Ascending aorta (tissue), 2 donors: ENCODE data around the gene GRAMD1A. TPM values are rescaled to one million over a fixed set of nuclear protein-coding genes. Genes with fewer than 3 reads are reported as not detected.
A peak's percentile ranks its signal among the peaks of the same experiment; 100 is the strongest.
"Not testable (repeated sequence)": the region's sequence is repeated elsewhere in the genome, so short reads cannot be mapped to it uniquely, and the experiment has no call there.

Experiments used
- DNase-seq, 2 donors: peaks; one replicate each; pipeline ENCODE4 v3.0.0-alpha.2; 2019; ENCODE audit warnings: low spot score in 2 of 2
- H3K27ac ChIP-seq, 2 donors: fragments of 200-600 bp; sonication (generic); one replicate each; pipeline ENCODE4 v1.5.1; 2016 to 2017; ENCODE audit warnings: mild to moderate bottlenecking in 1 of 2
- H3K27me3 ChIP-seq: fragments of 200-600 bp; sonication (generic); one replicate; pipeline ENCODE4 v1.5.1; 2017
- H3K36me3 ChIP-seq, 2 donors: fragments of 200-600 bp; sonication (generic); one replicate each; pipeline ENCODE4 v1.5.1; 2016
- H3K4me1 ChIP-seq, 2 donors: fragments of 200-600 bp; sonication (generic); one replicate each; pipeline ENCODE4 v1.5.1; 2016 to 2017; ENCODE audit warnings: mild to moderate bottlenecking in 1 of 2
- H3K4me3 ChIP-seq, 2 donors: fragments of 200-600 bp; sonication (generic); one replicate each; pipeline ENCODE4 v1.5.1; 2016 to 2017; ENCODE audit warnings: mild to moderate bottlenecking in 1 of 2
- H3K9me3 ChIP-seq, 2 donors: fragments of 200-600 bp; sonication (generic); one replicate each; pipeline ENCODE4 v1.5.1; 2016
- intact Hi-C: fragments of 100-400 bp; cut with DNase I; formaldehyde crosslinking; loops from one replicate; pipeline ENCODE4 v1.15.1; 2023
- total RNA-seq: library from RNA; depleted of rRNA; stranded (reverse); fragments of >200 nt; gene quantifications from one replicate; pipeline ENCODE4 v1.1.0, GENCODE V29; 2016
- TF ChIP-seq, protein P1 (sequence below), 3 experiments: fragments of 200-600 bp in 2 of 3; fragments of 450-650 bp in 1 of 3; sonication (generic) in 2 of 3; IDR thresholded peaks; one replicate each; pipeline ENCODE4 v1.5.1; 2016 to 2019; ENCODE audit warnings: antibody characterized with exemption in 3 of 3, mild to moderate bottlenecking in 1 of 3, moderate library complexity in 1 of 3

Gene GRAMD1A
- total RNA-seq, 1 donor from 2014 or later: 103 TPM

DNA sequence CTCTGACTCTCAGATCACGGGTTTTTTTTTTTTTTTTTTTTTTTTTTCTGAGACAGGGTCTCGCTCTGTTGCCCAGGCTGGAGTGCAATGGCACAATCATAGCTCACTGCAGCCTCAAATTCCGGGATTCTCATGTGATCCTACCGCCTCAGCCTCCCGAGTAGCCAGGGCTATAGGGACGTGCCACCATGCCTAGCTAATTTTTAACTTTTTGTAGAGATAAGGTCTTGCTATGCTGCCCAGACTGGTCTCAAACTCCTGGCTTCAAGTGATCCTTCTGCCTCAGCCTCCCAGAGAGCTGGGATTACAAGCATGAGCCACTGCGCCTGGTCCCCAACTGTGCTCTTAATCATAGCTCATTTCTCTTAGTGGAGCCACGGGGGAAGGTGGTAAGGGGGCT, 4.6 kb upstream of the GRAMD1A start:
- DNase-seq: no peak
- no peak overlapping the region for H3K27ac ChIP-seq
- H3K27me3 ChIP-seq: no peaks in the 10 kb centered on the region
- TF ChIP-seq, protein P1, sequence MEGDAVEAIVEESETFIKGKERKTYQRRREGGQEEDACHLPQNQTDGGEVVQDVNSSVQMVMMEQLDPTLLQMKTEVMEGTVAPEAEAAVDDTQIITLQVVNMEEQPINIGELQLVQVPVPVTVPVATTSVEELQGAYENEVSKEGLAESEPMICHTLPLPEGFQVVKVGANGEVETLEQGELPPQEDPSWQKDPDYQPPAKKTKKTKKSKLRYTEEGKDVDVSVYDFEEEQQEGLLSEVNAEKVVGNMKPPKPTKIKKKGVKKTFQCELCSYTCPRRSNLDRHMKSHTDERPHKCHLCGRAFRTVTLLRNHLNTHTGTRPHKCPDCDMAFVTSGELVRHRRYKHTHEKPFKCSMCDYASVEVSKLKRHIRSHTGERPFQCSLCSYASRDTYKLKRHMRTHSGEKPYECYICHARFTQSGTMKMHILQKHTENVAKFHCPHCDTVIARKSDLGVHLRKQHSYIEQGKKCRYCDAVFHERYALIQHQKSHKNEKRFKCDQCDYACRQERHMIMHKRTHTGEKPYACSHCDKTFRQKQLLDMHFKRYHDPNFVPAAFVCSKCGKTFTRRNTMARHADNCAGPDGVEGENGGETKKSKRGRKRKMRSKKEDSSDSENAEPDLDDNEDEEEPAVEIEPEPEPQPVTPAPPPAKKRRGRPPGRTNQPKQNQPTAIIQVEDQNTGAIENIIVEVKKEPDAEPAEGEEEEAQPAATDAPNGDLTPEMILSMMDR (IDR thresholded peaks at IDR 0.05): no peak
- H3K4me1 ChIP-seq: peaks cover 5 to 18% of the 10 kb centered on the region in 2 donors
- no peak overlapping the region for H3K4me3 ChIP-seq
- no peaks in the 10 kb centered on the region for H3K9me3 ChIP-seq
- intact Hi-C loops: no loop called here
- no peaks in the 10 kb centered on the region for H3K36me3 ChIP-seq

DNA sequence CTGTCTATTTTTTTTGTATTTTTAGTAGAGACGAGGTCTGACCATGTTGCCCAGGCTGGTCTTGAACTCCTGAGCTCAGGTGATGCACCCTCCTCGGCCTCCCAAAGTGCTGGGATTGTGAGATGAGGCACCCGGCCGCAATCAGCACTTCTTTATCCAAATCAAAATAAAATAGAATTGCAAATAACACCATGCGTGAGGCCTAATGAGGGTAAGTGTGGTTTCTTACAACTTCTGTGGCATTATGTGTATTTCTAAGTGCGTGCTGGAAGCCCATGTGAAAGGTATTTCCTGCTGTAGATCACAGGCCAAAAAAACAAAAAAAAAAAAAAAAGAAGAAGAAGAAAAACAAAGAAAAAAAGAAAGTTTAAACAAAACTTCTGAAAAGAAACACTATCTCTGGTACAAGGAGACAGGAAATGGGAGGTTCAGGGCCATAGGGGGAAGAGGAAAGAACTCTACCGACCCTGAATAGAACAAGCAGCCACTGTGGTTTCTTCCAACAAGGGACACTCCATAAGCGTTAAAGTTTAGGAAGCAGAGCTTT, 3.0 kb upstream of the GRAMD1A start:
- peaks cover 5 to 25% of the 10 kb centered on the region in 2 donors for H3K4me1 ChIP-seq
- no peaks in the 10 kb centered on the region for H3K27me3 ChIP-seq
- DNase-seq: no peak
- H3K27ac ChIP-seq: peak overlapping the region; percentile 32 to 45
- H3K9me3 ChIP-seq: no peaks in the 10 kb centered on the region
- TF ChIP-seq, protein P1 (IDR thresholded peaks at IDR 0.05): no peak
- H3K4me3 ChIP-seq: no peak overlapping the region
- intact Hi-C loops: no loop called here
- H3K36me3 ChIP-seq: no peaks in the 10 kb centered on the region

DNA sequence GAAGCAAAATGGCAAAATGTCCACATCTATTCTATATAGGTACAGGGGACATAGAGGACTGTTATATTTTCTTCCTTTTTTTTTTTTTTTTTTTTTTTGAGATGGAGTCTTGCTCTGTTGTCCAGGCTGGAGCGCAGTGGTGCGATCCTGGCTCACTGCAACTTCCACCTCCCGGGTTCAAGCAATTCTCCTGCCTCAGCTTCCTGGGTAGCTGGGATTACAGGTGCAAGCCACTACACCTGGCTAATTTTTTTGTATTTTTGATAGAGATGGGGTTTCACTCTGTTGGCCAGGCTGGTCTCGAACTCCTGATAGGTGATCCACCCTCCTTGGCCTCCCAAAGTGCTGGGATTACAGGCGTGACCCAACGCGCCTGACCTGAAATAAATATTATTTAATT, 1.9 kb upstream of the GRAMD1A start:
- intact Hi-C loops: loop anchor here (2.0 kb wide), 1 partner anchor 141 kb away; the partner anchor contains the start of gene FXYD1
- DNase-seq, H3K36me3 ChIP-seq, H3K9me3 ChIP-seq, H3K27me3 ChIP-seq, H3K4me3 ChIP-seq: not testable (repeated sequence)
- Histone ChIP-seq H3K27ac (peak overlapping the region in 1 of 2 donors; percentile 100), H3K4me1 (peaks cover 5 to 25% of the 10 kb centered on the region in 2 donors)

DNA sequence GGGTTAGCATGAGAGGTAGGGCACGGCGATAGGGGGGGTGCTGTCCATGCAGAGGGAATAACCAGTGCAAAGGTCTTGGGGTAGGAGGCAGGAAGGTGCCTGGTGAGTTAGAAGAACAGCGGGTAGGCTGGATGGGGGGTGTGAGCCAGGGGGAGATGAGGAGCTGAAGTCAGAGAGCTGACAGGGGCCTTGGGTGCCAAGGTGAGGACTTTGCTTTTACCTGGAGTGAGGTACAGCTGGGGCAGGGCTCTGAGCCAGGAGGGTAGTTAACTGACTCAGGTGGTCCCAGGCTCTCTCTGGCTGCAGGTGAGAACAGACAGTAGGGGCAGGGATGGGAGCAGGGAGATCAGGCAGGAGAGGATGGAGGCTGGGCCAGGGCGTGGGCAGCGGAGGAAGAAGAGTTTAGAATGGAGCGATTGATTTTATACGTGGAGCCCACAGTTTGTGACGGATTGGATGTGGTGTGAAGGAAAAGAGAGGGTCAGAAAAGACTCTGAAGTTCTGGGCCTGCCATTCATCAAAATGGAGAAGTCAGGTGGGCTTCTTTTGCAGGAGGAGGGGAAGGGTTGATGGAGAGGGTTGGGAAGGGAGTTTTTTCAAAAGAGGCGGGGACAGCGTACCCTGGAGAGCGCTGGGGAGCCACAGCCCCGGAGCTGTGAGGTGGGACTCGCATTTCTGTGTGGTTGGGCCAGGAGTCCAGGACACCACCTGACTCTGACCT, 1.2 kb upstream of the GRAMD1A start:
- Histone ChIP-seq H3K4me1 (peaks cover 9 to 25% of the 10 kb centered on the region in 2 donors), H3K27me3 (no peaks in the 10 kb centered on the region), H3K4me3 (peak overlapping the region; percentile 94 to 99), H3K9me3 (no peaks in the 10 kb centered on the region), H3K27ac (peak overlapping the region; percentile 95 to 100), H3K36me3 (peaks cover 0 to 5% of the 10 kb centered on the region in 2 donors)
- TF ChIP-seq, protein P1 (IDR thresholded peaks at IDR 0.05): no peak
- intact Hi-C loops: loop anchor here (2.0 kb wide), 1 partner anchor 140 kb away; the partner anchor contains the start of gene FXYD1
- no peak for DNase-seq

DNA sequence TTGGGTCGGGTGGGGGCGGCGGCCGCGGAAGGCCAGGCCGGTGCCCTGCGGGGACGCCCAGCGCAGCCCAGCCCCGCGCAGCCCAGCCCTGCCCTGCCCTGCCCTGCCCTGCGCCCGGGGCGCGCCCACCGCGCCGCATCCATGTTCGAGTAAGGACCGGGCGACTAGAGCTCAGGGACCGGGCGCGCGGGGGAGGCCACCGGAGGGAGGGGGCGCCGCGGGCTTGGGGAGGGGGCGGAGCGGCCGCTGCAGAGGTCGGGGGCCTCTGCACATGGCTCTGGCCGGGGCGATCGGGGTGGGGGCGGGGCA, 169 bp downstream of the GRAMD1A start:
- H3K4me1 ChIP-seq: peaks cover 4 to 16% of the 10 kb centered on the region in 2 donors
- peaks cover 0 to 5% of the 10 kb centered on the region in 2 donors for H3K36me3 ChIP-seq
- no peak for DNase-seq
- H3K4me3 ChIP-seq: peak overlapping the region; percentile 94 to 99
- TF ChIP-seq, protein P1 (IDR thresholded peaks at IDR 0.05): no peak
- no peaks in the 10 kb centered on the region for H3K27me3 ChIP-seq
- H3K27ac ChIP-seq: peak overlapping the region; percentile 95 to 100
- intact Hi-C loops: loop anchor here (1.0 kb wide), 1 partner anchor 31 kb away; no protein-coding TSS in a partner anchor
- H3K9me3 ChIP-seq: no peaks in the 10 kb centered on the region
